HepG2 (cell line): ENCODE measurements around the gene PPM1H. TPM values are rescaled to one million over a fixed set of nuclear protein-coding genes. Genes with fewer than 3 reads are reported as not detected.

ENCODE experiments used
- BCL6 ChIP-seq: IDR thresholded peaks from 2 replicates; pipeline ENCODE4 v1.6.1; 2016; ENCODE audit warnings: missing genetic modification reagents, missing compliant biosample characterization
- FOXA1 ChIP-seq, 2 experiments: fragments of 450-650 bp in 1 of 2; sonication (generic) in 1 of 2; formaldehyde crosslinking in 1 of 2; IDR thresholded peaks; 2 replicates each; pipeline versions ENCODE4 v1.4.0 to v1.6.1; 2016 to 2020; ENCODE audit warnings: missing genetic modification reagents in 1 of 2
- HOXA7 ChIP-seq: sonication (generic); formaldehyde crosslinking; IDR thresholded peaks from 2 replicates; pipeline ENCODE4 v1.8.1; 2022; ENCODE audit warnings: mild to moderate bottlenecking, missing genetic modification reagents, moderate library complexity
- KIAA2018 ChIP-seq: sonication (generic); formaldehyde crosslinking; IDR thresholded peaks from 2 replicates; pipeline ENCODE4 v1.5.0; 2020; ENCODE audit warnings: mild to moderate bottlenecking, missing genetic modification reagents, borderline replicate concordance
- NFAT5 ChIP-seq: sonication (generic); formaldehyde crosslinking; IDR thresholded peaks from 2 replicates; pipeline ENCODE4 v1.4.0; 2020; ENCODE audit warnings: missing genetic modification reagents
- SCMH1 ChIP-seq: sonication (generic); formaldehyde crosslinking; IDR thresholded peaks from 2 replicates; pipeline ENCODE4 v1.9.0; 2021; ENCODE audit warnings: missing genetic modification reagents, mild to moderate bottlenecking, borderline replicate concordance
- ZGPAT ChIP-seq: IDR thresholded peaks from 2 replicates; pipeline ENCODE4 v1.6.1; 2016; ENCODE audit warnings: mild to moderate bottlenecking
- ZNF121 ChIP-seq: sonication (generic); formaldehyde crosslinking; IDR thresholded peaks from 2 replicates; pipeline ENCODE4 v1.5.0; 2020; ENCODE audit warnings: mild to moderate bottlenecking, missing genetic modification reagents
- ZNF253 ChIP-seq: sonication (generic); formaldehyde crosslinking; IDR thresholded peaks from 2 replicates; pipeline ENCODE4 v1.8.0; 2022; ENCODE audit warnings: mild to moderate bottlenecking, missing genetic modification reagents, borderline replicate concordance
- ZNF343 ChIP-seq: sonication (generic); formaldehyde crosslinking; IDR thresholded peaks from 2 replicates; pipeline ENCODE4 v1.4.0; 2020; ENCODE audit warnings: mild to moderate bottlenecking, missing genetic modification reagents
- ZNF614 ChIP-seq: IDR thresholded peaks from 2 replicates; pipeline ENCODE4 v1.6.1; 2018; ENCODE audit warnings: missing biosample characterization, missing genetic modification reagents, inconsistent platforms, borderline replicate concordance
- ZNF709 ChIP-seq: sonication (generic); formaldehyde crosslinking; IDR thresholded peaks from 2 replicates; pipeline ENCODE4 v1.5.0; 2020; ENCODE audit warnings: mild to moderate bottlenecking, missing genetic modification reagents
- ZNF839 ChIP-seq: sonication (generic); formaldehyde crosslinking; IDR thresholded peaks from 2 replicates; pipeline ENCODE4 v1.4.0; 2020; ENCODE audit warnings: missing genetic modification reagents, mild to moderate bottlenecking, borderline replicate concordance
- ZSCAN25 ChIP-seq: sonication (generic); formaldehyde crosslinking; IDR thresholded peaks from 2 replicates; pipeline ENCODE4 v1.8.0; 2022; ENCODE audit warnings: mild to moderate bottlenecking, missing genetic modification reagents
- polyA plus RNA-seq, 8 experiments: library from polyadenylated mRNA; depleted of rRNA in 3 of 8; stranded (reverse) in 7 of 8; unstranded in 1 of 8; fragments of >200 nt; fragmentation: Illumina TruSeq in 4 of 8; extraction: Trizol in 4 of 8; gene quantifications; 2 replicates each; pipeline versions ENCODE4 v1.2.1 to v1.2.3, GENCODE V29; 2011 to 2016; ENCODE audit warnings: low read depth in 4 of 8, missing spikeins in 1 of 8, mixed read lengths in 1 of 8; ENCODE audit not compliant: insufficient read depth in 1 of 8
- total RNA-seq, 5 experiments: library from RNA; depleted of rRNA; stranded (reverse); fragments of >200 nt; fragmentation: Illumina TruSeq; extraction: Trizol; gene quantifications; 2 replicates each; pipeline ENCODE4 v1.2.3, GENCODE V29; 2016; ENCODE audit warnings: low read depth in 1 of 5

PPM1H gene
- total and polyA plus RNA-seq, 2 of the 13 experiments (the other 11 are each of a cell fraction or from before 2014, with no cell fraction given), result 29.1 to 38.1 TPM

- no peak for TF ChIP-seq NFAT5 (CRISPR knock-in tag)
- TF ChIP-seq ZNF121 (CRISPR knock-in tag), result no peak
- no peak for TF ChIP-seq HOXA7 (CRISPR knock-in tag)
- no peak for TF ChIP-seq ZNF343
- no peak for TF ChIP-seq ZNF839
- peak; percentile 86; the same call in 1 of the 2 replicates for TF ChIP-seq ZNF614
- no peak for TF ChIP-seq FOXA1 (IDR thresholded peaks at IDR 0.05)
- TF ChIP-seq FOXA1 (CRISPR knock-in tag; IDR thresholded peaks at IDR 0.05), result peak; percentile 80
- no peak for TF ChIP-seq ZNF253 (CRISPR knock-in tag)
- TF ChIP-seq SCMH1 (CRISPR knock-in tag), result no peak
- TF ChIP-seq ZNF709, result no peak
- TF ChIP-seq ZGPAT, result peak; percentile 91
- no peak for TF ChIP-seq KIAA2018 (CRISPR knock-in tag)
- peak; percentile 92 for TF ChIP-seq BCL6 (CRISPR knock-in tag)
- no peak for TF ChIP-seq ZSCAN25 (CRISPR knock-in tag)
Measured at GRCh38 chr12:62891805-62892549, 43.0 kb downstream of the PPM1H start (continued).
